B cell (primary cell): ENCODE results near the gene C1orf174. TPM values are rescaled to one million over a fixed set of nuclear protein-coding genes. Genes with fewer than 3 reads are reported as not detected.

Experiments
- ATAC-seq: fragments of 200-7000 bp; cut with Tn5 transposase; one replicate; pipeline ENCODE4 v1.10.0; 2021; ENCODE audit warnings: low read depth, mild to moderate bottlenecking, moderate number of reproducible peaks, moderate library complexity
- CTCF ChIA-PET: fragments of 350-600 bp; sonication (Branson Sonifier 250); formaldehyde crosslinking; loops from one replicate; lab custom pipeline; 2021; ENCODE audit warnings: antibody characterized with exemption, inconsistent platforms; lab: Charles Lee
- POLR2A ChIA-PET: fragments of 350-600 bp; sonication (Branson Sonifier 250); formaldehyde crosslinking; loops from one replicate; lab custom pipeline; 2021; ENCODE audit warnings: antibody characterized with exemption; lab: Charles Lee
- DNase-seq: peaks from one replicate; pipeline ENCODE4 v3.0.0; 2013
- H2AFZ ChIP-seq: 2 replicates; pipeline ENCODE4 v1.6.1; 2012; ENCODE audit warnings: mild to moderate bottlenecking, low read depth, low read length; ENCODE audit not compliant: insufficient read depth, poor library complexity, severe bottlenecking
- H3K27ac ChIP-seq, 2 donors: 1 replicate in 1 of 2; 2 replicates in 1 of 2; pipeline ENCODE4 v1.5.1; 2012 to 2013; ENCODE audit warnings: low read length in 2 of 2, mild to moderate bottlenecking in 2 of 2, moderate library complexity in 1 of 2
- H3K27me3 ChIP-seq, 4 experiments: fragments of 200-600 bp in 1 of 4; sonication (generic) in 1 of 4; replicated peaks in 1 of 4; 1 replicate in 2 of 4; 2 replicates in 2 of 4; pipeline versions ENCODE4 v1.6.1 to v1.7.0; 2013 to 2016; ENCODE audit warnings: low read length in 3 of 4, mild to moderate bottlenecking in 2 of 4, mixed read lengths in 1 of 4, moderate library complexity in 1 of 4; ENCODE audit not compliant: insufficient read depth in 4 of 4, control insufficient read depth in 3 of 4; ENCODE audit errors: control extremely low read depth in 1 of 4
- H3K36me3 ChIP-seq, 2 experiments: replicated peaks in 1 of 2; 1 replicate in 1 of 2; 2 replicates in 1 of 2; pipeline versions ENCODE4 v1.6.1 to v1.7.1; 2013; ENCODE audit warnings: low read length in 1 of 2; ENCODE audit not compliant: insufficient read depth in 2 of 2, control insufficient read depth in 1 of 2; ENCODE audit errors: control extremely low read depth in 1 of 2, extremely low read depth in 1 of 2
- H3K4me1 ChIP-seq, 2 donors: fragments of 200-600 bp in 1 of 2; sonication (generic) in 1 of 2; 1 replicate in 1 of 2; 2 replicates in 1 of 2; pipeline versions ENCODE4 v1.5.1 to v1.6.1; 2013 to 2017; ENCODE audit warnings: low read length in 2 of 2; ENCODE audit not compliant: control insufficient read depth in 2 of 2, insufficient read depth in 2 of 2
- H3K4me2 ChIP-seq: replicated peaks from 2 replicates; pipeline ENCODE3; 2012; ENCODE audit warnings: mild to moderate bottlenecking, low read depth, low read length; ENCODE audit not compliant: poor library complexity, severe bottlenecking
- H3K4me3 ChIP-seq, 5 experiments: fragments of 200-600 bp in 1 of 5; sonication (generic) in 1 of 5; 1 replicate in 3 of 5; 2 replicates in 2 of 5; pipeline versions ENCODE4 v1.5.1 to v1.7.0; 2011 to 2016; ENCODE audit warnings: low read length in 4 of 5, mild to moderate bottlenecking in 4 of 5, low read depth in 2 of 5, control low read depth in 1 of 5, moderate library complexity in 1 of 5; ENCODE audit not compliant: insufficient read depth in 1 of 5; ENCODE audit errors: control extremely low read depth in 1 of 5, extremely low read depth in 1 of 5
- H3K79me2 ChIP-seq: fragments of 200-600 bp; sonication (generic); one replicate; pipeline ENCODE4 v1.6.0; 2016; ENCODE audit warnings: low read length; ENCODE audit not compliant: control insufficient read depth, insufficient read depth
- H3K9ac ChIP-seq: fragments of 200-600 bp; sonication (generic); 2 replicates; pipeline ENCODE4 v1.6.1; 2017; ENCODE audit warnings: mild to moderate bottlenecking, low read length, moderate library complexity
- H3K9me3 ChIP-seq, 3 donors: one replicate each; pipeline versions ENCODE4 v1.6.1 to v1.7.1; 2013; ENCODE audit warnings: low read length in 2 of 3; ENCODE audit not compliant: control insufficient read depth in 2 of 3, insufficient read depth in 1 of 3; ENCODE audit errors: control extremely low read depth in 1 of 3
- H4K20me1 ChIP-seq: 2 replicates; pipeline ENCODE4 v1.6.0; 2012; ENCODE audit warnings: mild to moderate bottlenecking, low read length; ENCODE audit not compliant: insufficient read depth, control insufficient read depth, poor library complexity, severe bottlenecking
- H3K27ac Mint-ChIP-seq: one replicate; pipeline ENCODE4 v1.8.0; 2021; ENCODE audit warnings: mixed read lengths
- H3K27me3 Mint-ChIP-seq: one replicate; pipeline ENCODE4 v1.8.0; 2021; ENCODE audit warnings: mixed read lengths
- H3K4me1 Mint-ChIP-seq: one replicate; pipeline ENCODE4 v1.8.0; 2021; ENCODE audit warnings: mixed read lengths
- H3K4me3 Mint-ChIP-seq: one replicate; pipeline ENCODE4 v1.8.0; 2021; ENCODE audit warnings: mixed read lengths
- H3K9me3 Mint-ChIP-seq: one replicate; pipeline ENCODE4 v1.8.0; 2022; ENCODE audit warnings: mixed read lengths; ENCODE audit not compliant: insufficient read depth
- CTCF ChIP-seq: fragments of 200-600 bp; IDR thresholded peaks from one replicate; pipeline ENCODE4 v1.8.0; 2022; ENCODE audit warnings: antibody characterized with exemption, mild to moderate bottlenecking
- EZH2 ChIP-seq: IDR thresholded peaks from 2 replicates; pipeline ENCODE4 v1.6.1; 2012; ENCODE audit warnings: borderline replicate concordance, low read depth, mild to moderate bottlenecking, moderate library complexity, low read length; ENCODE audit not compliant: insufficient read depth, poor library complexity, severe bottlenecking
- WGBS: methylation state at CpG from one replicate; pipeline ENCODE4 v1.1.5; 2013; ENCODE audit warnings: missing lambda C conversion rate; ENCODE audit not compliant: insufficient coverage; 5-methylcytosine and 5-hydroxymethylcytosine counted together
- intact Hi-C: fragments of 100-400 bp; cut with micrococcal nuclease; formaldehyde crosslinking; loops from one replicate; pipeline ENCODE4 v1.10.0; 2022
- polyA plus RNA-seq: library from polyadenylated mRNA; depleted of rRNA; stranded (reverse); fragments of >200 nt; gene quantifications from 2 replicates; pipeline ENCODE4 v1.2.3, GENCODE V29; 2012
- total RNA-seq, 2 donors: library from RNA; stranded (reverse); fragments of 120-200 nt in 1 of 2; gene quantifications; 1 replicate in 1 of 2; 2 replicates in 1 of 2; pipeline versions ENCODE4 v1.2.3 to v1.2.4, GENCODE V29; 2013 to 2022

C1orf174 gene
- total and polyA plus RNA-seq, 2 donors (not counting 1 experiment from before 2014, with no cell fraction given), result 33.2 to 49.8 TPM

- Histone ChIP-seq H3K9me3 (peaks cover 0 to 18% (median 7%) of the 10 kb centered on the region in 3 donors), H3K9ac (no peak overlapping the region), H3K4me2 (no peak overlapping the region), H3K79me2 (peaks cover 82% of the 10 kb centered on the region), H3K4me1 (peaks cover 18 to 33% of the 10 kb centered on the region in 2 donors), H3K36me3 (peaks cover 4 to 18% of the 10 kb centered on the region in 2 experiments), H3K27ac (no peak overlapping the region), H3K4me3 (no peak overlapping the region), H4K20me1 (peaks cover 23% of the 10 kb centered on the region), H3K27me3 (no peaks in the 10 kb centered on the region), H2AFZ (no peak overlapping the region)
- no peak for DNase-seq
- H3K27ac Mint-ChIP-seq, result no peak overlapping the region
- no peaks in the 10 kb centered on the region for H3K27me3 Mint-ChIP-seq
- no peak overlapping the region for H3K4me3 Mint-ChIP-seq
- peaks cover 42% of the 10 kb centered on the region for H3K4me1 Mint-ChIP-seq
- WGBS, result 97% methylated on average over 13 of the region's 13 CpGs
- H3K9me3 Mint-ChIP-seq, result peaks cover 4% of the 10 kb centered on the region
- ChIA-PET POLR2A (no interaction called here), CTCF (no interaction called here)
- intact Hi-C loops, result no loop called here
- no peak for ATAC-seq
- TF ChIP-seq CTCF, result no peak
- no peak for TF ChIP-seq EZH2
Measured at GRCh38 chr1:3895279-3895950, 4.7 kb downstream of the C1orf174 start.

- Histone ChIP-seq H3K9ac (no peak overlapping the region), H3K9me3 (peaks cover 0 to 18% (median 7%) of the 10 kb centered on the region in 3 donors), H3K4me3 (no peak overlapping the region), H3K27me3 (no peaks in the 10 kb centered on the region), H3K4me2 (no peak overlapping the region), H2AFZ (no peak overlapping the region), H4K20me1 (peaks cover 29% of the 10 kb centered on the region), H3K27ac (no peak overlapping the region), H3K79me2 (peaks cover 86% of the 10 kb centered on the region), H3K4me1 (peaks cover 18 to 33% of the 10 kb centered on the region in 2 donors), H3K36me3 (peaks cover 9 to 24% of the 10 kb centered on the region in 2 experiments)
- ChIA-PET CTCF (no interaction called here), POLR2A (no interaction called here)
- intact Hi-C loops, result no loop called here
- Mint-ChIP-seq H3K27me3 (no peaks in the 10 kb centered on the region), H3K9me3 (peaks cover 4% of the 10 kb centered on the region), H3K27ac (no peak overlapping the region), H3K4me1 (peaks cover 42% of the 10 kb centered on the region), H3K4me3 (no peak overlapping the region)
- ATAC-seq (no peak), DNase-seq (no peak)
- 93% methylated on average over 14 of the region's 17 CpGs for WGBS
- TF ChIP-seq CTCF (no peak), EZH2 (no peak)
Measured at GRCh38 chr1:3894626-3895278, 5.3 kb downstream of the C1orf174 start.
